Brain microvascular endothelial cell (primary cell): Measurements from ENCODE around the gene KIF3A.
A peak's percentile ranks its signal among the peaks of the same experiment; 100 is the strongest.

Experiments used
- DNase-seq: peaks from one replicate; pipeline ENCODE4 v3.0.0-alpha.2; 2020
- H3K27ac ChIP-seq: fragments of 250-450 bp; sonication (Bioruptor Pico); 2 replicates; pipeline ENCODE4 v1.5.1; 2020; ENCODE audit warnings: mild to moderate bottlenecking, moderate library complexity
- H3K27me3 ChIP-seq: fragments of 250-450 bp; sonication (Bioruptor Pico); replicated peaks from 2 replicates; pipeline ENCODE4 v1.5.1; 2020; ENCODE audit warnings: mild to moderate bottlenecking
- H3K36me3 ChIP-seq: fragments of 250-450 bp; sonication (Bioruptor Pico); replicated peaks from 2 replicates; pipeline ENCODE4 v1.5.1; 2020; ENCODE audit warnings: mild to moderate bottlenecking
- H3K4me3 ChIP-seq: 2 replicates; pipeline ENCODE4 v1.5.1; 2011; ENCODE audit warnings: low read depth, mild to moderate bottlenecking, control low read depth, low read length, moderate library complexity
- in situ Hi-C: cut with HindIII; loops from 2 replicates; pipeline ENCODE4 v1.10.0; 2017; ENCODE audit warnings: low sequenced_read_pairs, low pct_ligation_motif_present
- TF ChIP-seq, protein P1 (sequence below): IDR thresholded peaks from 2 replicates; pipeline ENCODE4 v1.5.1; 2011; ENCODE audit warnings: low read depth, mild to moderate bottlenecking, moderate library complexity, low read length, control low read depth, inconsistent platforms; ENCODE audit errors: missing control alignments

KIF3A gene

DNA sequence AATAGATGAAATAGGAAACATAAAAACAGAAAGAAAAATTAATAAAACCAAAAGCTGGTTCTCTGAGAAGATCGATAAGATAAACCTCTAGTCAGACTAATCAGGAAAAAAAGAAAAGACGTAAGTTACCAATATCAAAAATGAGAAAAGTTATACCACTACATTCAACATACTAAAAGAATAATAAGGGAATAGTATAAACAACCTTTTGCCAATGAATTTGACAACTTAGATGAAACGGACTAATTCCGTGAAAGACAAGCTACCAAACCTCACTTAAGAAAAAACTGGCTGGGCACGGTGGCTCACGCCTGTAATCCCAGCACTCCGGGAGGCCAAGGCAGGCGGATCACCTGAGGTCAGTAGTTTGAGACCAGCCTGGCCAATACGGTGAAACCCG, 7.5 kb downstream of the KIF3A start:
- Histone ChIP-seq H3K36me3 (peaks cover 2% of the 10 kb centered on the region), H3K4me3 (no peak overlapping the region), H3K27me3 (no peaks in the 10 kb centered on the region), H3K27ac (no peak overlapping the region)
- in situ Hi-C loops, result no loop called here
- no peak for DNase-seq
- TF ChIP-seq, protein P1, sequence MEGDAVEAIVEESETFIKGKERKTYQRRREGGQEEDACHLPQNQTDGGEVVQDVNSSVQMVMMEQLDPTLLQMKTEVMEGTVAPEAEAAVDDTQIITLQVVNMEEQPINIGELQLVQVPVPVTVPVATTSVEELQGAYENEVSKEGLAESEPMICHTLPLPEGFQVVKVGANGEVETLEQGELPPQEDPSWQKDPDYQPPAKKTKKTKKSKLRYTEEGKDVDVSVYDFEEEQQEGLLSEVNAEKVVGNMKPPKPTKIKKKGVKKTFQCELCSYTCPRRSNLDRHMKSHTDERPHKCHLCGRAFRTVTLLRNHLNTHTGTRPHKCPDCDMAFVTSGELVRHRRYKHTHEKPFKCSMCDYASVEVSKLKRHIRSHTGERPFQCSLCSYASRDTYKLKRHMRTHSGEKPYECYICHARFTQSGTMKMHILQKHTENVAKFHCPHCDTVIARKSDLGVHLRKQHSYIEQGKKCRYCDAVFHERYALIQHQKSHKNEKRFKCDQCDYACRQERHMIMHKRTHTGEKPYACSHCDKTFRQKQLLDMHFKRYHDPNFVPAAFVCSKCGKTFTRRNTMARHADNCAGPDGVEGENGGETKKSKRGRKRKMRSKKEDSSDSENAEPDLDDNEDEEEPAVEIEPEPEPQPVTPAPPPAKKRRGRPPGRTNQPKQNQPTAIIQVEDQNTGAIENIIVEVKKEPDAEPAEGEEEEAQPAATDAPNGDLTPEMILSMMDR, result no peak

DNA sequence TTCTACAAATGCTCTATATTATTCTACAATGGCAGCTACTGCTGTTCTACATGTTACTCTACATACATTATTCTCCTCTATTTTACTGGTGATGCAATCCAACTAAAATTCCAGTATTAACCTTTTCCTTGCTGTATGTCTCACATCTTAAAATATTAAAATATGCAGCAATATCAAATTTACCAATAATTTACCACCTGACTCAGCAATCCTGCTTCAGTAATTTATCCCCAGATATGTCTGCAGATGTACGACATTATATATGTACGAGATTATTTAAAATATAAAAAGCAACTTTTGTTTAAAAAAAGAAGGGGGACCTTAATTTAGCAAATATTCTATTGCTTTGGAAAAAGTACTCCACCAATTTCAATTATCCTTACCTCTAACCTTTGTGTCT, 11.6 kb downstream of the KIF3A start:
- H3K4me3 ChIP-seq, result no peak overlapping the region
- H3K36me3 ChIP-seq, result no peaks in the 10 kb centered on the region
- in situ Hi-C loops, result no loop called here
- no peaks in the 10 kb centered on the region for H3K27me3 ChIP-seq
- no peak overlapping the region for H3K27ac ChIP-seq
- TF ChIP-seq, protein P1, result no peak
- DNase-seq, result no peak

DNA sequence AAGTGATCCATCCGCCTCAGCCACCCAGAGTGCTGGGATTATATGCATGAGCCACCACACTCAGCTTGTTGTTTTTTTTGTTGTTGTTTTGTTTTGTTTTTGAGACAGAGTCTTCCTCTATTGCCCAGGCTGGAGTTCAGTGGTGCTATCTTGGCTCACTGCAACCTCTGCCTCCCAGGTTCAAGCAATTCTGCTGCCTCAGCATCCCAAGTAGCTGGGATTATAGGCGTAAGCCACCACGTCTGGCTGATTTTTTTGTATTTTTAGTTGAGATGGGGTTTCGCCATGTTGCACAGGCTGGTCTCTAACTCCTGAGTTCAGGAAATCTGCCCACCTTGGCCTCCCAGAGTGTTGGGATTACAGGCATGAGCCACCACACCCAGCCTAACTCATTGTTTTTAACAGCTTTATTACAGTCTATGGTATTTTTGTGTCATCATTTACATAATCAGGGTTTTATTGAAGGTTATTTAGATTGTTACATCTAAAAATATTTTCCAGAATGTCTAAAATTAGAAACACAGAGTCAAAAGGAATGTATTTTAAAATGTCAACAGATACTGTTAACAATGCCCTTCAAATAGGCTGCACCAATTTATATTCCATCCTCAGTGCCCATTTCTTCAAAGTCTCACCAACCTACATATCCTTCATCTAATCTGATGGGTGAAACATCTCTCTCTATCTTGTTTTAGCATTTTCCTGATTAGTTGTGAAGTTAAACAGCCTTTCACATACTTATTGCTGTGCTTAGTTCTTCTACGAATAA, 18.6 kb downstream of the KIF3A start:
- peaks cover 3% of the 10 kb centered on the region for H3K36me3 ChIP-seq
- H3K27me3 ChIP-seq, result no peaks in the 10 kb centered on the region
- TF ChIP-seq, protein P1, result no peak
- in situ Hi-C loops, result no loop called here
- no peak overlapping the region for H3K27ac ChIP-seq
- no peak for DNase-seq
- no peak overlapping the region for H3K4me3 ChIP-seq

DNA sequence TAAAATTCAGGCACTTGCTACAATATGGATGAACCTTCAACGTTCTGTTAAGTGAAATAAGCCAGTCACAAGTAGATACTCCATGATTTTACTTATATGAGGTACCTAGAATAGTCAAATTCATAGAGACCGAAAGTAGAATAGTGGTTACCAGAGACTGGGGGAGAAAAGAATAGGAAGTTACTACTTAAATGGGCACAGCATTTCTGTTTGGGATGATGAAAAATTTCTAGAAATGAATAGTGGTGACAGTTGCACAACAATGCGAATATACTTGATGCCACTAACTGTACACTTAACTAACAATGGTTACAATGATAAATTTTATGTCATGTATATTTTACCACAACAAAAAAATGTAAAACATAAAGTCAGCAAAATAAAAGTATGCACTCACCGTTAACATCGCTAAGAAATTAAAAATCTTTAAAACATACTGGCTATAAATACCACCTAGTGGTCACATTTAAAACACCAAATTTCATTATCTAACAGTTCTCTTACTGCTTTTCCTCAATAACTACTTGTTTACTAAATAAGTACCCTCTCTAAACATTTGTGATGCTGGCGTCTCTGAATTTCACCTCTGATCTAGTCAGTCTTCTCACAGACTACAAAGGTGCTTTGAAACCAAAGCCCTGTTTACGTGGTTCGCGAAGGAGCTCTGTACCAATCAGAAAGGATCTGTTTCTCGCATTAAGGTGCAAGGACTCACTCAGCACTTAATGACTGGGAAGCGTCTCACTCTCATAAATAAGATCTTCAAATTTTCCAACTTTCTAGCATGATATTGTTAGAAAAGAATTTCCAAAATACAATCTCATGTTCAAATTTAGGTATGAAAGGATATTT, 22.7 kb downstream of the KIF3A start:
- DNase-seq, result no peak
- TF ChIP-seq, protein P1, result peak; percentile 3
- Histone ChIP-seq H3K27ac (no peak overlapping the region), H3K4me3 (no peak overlapping the region), H3K36me3 (peaks cover 3% of the 10 kb centered on the region), H3K27me3 (no peaks in the 10 kb centered on the region)
- in situ Hi-C loops, result no loop called here

DNA sequence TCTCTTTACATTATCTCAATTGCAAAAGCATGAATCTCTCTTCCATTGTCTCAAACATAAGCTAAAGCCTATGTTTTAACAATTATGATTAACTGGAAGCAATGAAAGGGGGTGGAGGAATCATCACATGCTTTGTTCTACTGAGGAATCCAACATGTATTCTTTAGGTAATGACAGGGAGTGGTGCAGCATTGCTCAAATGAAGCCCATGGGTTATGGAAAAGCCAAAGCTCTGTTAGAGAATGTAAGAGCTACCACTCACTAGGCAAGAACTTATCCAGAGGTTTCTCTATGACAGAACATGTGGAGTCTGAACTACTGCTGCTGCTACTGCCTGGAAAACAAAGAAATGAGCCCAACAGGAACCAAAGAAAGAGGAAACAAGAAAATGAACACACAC, 28.7 kb downstream of the KIF3A start:
- in situ Hi-C loops, result no loop called here
- TF ChIP-seq, protein P1, result no peak
- no peaks in the 10 kb centered on the region for H3K27me3 ChIP-seq
- no peaks in the 10 kb centered on the region for H3K36me3 ChIP-seq
- H3K27ac ChIP-seq, result no peak overlapping the region
- no peak overlapping the region for H3K4me3 ChIP-seq
- no peak for DNase-seq
